ENCODE data around the gene SELENOI.
"Not testable (repeated sequence)": the region's sequence is repeated elsewhere in the genome, so short reads cannot be mapped to it uniquely, and the experiment has no call there.

The SELENOI gene

DNA sequence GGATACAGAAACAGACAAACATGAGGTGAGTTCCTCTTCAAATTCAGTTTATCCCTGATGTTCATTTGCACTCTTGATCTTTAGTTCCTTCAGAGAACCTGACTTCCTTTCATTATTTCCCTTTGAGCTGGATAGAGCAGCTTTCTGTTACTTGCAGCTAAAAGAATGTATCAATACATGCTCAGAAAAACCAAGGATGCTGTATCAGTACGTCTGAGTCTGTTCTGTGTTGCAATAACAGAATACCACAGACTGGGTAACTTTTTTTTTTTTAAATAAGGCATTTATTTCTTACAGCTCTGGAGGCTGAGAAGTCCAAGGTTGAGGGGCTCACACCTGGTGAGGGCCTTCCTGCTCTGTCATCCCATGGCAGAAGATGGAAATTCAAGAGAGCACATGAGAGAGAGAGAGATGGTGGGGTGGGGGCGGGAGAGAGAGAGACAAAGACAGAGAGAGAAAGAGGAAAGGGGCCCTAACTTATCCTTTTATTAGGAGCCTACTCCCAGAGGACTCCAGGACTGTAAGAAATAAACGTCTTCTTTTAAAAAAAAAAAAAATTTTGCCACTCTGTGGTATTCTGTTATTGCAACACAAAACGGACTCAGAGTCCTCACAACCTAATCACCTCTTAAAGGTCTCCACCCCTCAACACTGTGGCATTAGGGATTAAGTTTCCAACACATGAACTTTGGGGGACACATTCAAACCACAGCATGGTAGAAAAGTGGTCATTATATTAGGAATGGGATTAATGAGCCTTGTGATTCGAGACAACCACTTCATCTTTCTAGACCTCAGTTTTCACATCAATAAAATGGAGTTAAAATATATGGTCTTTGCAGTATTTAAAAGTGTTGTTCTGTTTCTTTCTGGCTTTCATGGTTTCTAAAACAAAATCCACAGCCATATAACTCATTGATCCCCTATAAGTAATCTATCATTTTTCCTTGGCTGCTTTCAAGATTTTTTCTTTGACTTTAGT lies 18.4 kb upstream of the SELENOI start:
- no peak for DNase-seq

DNA sequence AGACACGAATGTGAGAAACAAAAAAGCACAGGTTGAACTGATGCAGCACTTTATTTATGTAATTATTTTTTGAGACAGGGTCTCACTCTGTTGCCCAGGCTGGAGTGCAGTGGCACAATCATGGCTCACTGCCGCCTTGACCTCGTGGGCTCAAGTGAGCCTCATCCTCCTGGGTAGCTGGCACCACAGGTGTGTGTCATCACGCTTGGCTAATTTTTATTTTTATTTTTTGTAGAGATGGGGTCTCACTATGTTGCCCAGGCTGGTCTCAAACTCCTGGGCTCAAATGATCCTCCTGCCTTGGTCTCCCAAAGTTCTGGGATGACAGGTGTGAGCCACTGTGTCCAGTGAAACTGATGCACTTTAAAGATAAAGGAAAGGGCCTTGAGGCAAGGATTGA lies 16.9 kb upstream of the SELENOI start:
- DNase-seq = not testable (repeated sequence)

DNA sequence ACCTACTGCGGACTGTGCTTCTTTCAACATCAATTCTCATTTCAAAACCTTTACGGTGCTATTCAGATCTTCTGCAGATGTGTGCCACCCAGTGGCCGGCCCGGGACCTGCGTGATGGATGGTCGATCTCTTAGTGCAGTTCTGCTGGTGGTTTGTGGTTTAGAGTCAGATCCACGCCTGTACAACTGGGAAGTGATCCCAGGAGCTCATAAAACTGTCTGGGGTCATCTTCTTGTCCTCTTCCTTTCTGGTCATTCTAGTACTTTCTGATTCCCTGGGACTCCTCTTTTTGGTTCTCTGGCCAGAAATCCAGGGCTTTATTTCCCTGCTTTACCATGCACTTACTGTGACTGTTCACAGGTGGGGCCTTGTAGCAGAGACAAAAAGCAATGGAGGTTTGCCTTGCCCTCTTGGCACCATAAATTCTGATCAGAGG lies 15.8 kb upstream of the SELENOI start:
- peak; percentile 83 for DNase-seq

DNA sequence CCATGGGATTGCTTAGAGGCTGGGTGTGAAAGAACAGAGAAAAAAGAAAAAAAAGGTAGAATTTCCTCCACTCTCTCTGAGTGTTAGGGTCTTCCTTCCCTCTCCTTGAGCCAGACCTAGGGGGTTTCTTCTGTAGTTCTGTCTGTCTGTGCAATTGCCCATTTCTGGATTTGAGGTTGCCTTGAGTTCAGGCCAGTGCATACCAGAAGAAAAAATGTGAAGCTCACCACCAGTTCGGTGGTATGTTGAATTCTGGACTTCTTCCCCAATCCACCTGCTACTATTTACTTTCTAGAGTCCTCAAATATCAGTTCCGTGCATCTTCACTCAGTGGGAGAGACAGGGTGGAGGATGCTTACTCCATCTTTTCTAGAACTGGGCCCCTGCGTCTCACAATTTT lies 15.3 kb upstream of the SELENOI start:
- DNase-seq = no peak

DNA sequence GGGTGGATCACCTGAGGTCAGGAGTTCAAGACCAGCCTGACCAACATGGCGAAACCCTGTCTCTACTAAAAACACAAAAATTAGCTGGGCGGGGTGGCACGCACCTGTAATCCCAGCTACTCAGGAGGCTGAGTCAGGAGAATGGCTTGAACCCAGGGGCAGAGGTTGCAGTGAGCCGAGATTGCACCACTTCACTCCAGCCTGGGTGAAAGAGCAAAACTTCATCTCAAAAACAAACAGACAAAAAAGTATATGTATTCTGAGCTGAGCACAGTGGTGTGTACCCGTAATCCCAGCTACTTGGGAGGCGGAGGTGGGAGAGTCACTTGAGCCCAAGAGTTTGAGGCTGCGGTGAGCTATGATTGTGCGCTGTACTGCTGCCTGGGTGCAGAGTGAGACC lies 14.6 kb upstream of the SELENOI start:
- DNase-seq = not testable (repeated sequence)

DNA sequence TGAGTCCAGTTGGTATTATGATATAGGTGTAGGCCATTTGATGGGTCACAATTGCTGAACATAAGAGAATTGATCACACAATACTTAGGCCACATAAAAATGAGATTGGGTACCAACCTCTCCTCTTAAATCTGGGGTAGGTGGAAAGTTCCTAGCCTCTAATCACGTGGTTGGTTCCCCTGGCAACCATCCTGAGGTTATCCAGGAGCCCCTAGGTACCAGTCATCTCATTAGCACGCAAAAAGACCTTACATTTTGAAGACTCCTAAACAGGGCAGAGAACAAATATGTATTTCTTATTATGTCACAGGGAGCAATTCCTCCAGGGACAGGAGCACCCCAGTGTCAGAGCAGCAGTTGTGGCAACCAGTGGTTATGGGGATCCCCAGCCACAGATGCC lies 12.7 kb upstream of the SELENOI start:
- DNase-seq = no peak

DNA sequence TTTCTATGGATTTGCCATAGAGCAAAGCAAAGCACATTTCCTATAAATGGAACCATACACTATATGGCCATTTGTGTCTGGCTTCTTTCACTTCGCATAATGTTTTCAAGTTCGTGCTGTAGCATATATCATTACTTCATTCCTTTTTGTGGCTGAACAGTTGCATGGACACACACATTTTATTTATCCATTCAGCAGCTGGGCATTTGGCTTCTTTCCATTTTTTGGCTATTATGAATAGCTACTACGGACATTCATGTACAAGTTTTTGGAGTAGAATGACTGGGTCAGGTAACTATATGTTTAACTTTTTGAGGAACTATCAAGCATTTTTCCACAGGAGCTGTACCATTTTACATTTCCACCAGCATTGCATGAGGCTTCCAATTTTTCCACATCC lies 10.7 kb upstream of the SELENOI start:
- DNase-seq = no peak

DNA sequence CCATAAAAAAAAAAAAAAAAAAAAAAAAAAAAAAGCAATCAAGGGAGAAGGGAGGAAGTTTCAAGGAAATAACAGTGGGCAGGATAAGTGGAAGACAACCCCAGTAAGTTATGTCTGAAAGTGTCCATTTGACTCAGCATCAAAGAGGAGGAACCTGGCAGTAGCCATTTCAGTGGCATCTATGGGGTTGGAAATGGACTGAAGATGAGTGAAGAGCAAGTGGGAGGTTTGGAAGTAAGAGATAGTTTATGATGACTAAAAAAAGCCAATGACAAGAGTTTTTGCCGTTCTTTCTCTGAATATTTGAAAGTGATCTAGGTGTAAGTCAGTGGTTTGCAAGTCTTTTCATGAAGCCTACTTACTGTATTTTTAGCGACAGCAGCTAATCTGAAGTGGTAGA lies 9.2 kb upstream of the SELENOI start:
- DNase-seq = no peak

DNA sequence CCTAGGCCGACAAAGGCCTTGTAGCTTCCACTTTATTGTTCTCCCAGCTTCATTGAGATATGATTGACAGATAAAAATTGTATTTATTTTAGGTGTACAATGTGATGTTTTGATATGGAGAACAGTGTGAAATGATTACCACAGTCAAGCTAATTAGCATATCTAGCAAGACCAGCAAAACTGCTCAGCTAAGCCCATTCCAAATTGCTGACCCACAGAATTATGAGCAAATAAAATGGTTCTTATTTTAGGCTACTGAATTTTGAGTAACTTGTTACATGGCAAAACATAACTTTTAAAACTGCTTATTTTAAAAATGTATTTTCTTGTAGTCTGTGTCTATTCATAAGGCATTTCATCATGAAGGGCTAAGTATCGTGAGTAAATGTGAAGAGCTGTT lies 8.6 kb upstream of the SELENOI start:
- no peak for DNase-seq

DNA sequence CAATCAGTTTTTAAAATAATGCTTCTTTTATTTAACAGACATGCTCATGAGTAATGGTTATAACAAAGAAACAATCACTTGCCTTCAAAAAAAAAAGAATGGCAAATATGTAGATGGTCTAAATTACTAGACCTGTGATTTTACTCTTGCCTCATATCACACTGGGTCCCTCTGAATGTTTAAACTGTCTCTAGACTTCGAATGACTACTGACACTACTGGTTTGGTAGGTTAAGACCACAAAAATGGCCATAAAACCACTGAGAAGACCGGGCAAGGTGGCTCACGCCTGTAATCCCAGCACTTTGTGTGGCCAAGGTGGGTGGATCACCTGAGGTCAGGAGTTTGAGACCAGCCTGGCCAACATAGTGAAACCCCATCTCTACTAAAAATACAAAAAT lies 5.1 kb upstream of the SELENOI start:
- no peak for DNase-seq

DNA sequence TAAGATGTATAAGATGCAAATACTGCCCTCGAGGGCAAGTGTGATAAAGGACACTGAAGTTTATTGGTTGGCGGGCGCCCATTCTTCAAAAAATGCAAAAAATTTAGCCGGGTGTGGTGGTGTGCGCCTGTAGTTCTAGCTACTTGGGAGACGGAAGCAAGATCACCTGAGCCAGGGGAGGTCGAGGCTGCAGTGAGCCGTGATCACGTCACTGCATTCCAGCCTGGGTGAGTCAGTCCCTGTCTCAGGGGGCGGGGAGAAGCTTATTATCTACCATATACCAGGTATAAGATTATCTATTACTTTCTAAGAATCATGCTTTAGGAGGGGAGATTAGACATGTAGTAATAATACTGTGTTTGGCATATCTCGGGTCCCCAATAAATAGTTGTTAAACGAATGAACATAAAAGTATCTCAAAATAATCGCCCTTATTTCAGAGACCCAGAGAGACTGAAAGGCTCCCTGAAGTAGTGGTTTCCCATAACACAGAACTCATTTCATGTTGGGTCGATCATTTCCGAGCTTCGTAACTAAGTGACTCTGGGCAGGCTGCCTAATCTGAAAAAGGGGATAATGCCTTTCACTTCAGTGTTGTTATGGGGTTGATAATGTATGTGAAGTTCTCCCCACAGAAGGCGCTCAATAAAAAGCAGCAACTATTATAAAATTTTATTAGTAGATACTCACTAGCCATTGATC lies 1.2 kb upstream of the SELENOI start:
- no peak for DNase-seq

DNA sequence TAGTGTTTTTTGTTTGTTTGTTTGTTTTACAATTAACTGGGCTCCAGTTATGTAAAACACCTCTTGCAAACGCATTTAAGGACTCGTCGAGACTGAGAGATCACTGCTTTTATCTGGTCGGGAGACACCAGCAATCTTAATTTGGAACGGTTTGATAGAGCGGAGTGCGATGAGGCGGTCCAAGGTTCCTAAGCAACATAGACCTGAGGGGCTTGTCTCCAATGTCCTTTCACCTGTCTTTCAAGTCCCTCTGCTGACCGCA lies 729 bp upstream of the SELENOI start:
- no peak for DNase-seq

DNA sequence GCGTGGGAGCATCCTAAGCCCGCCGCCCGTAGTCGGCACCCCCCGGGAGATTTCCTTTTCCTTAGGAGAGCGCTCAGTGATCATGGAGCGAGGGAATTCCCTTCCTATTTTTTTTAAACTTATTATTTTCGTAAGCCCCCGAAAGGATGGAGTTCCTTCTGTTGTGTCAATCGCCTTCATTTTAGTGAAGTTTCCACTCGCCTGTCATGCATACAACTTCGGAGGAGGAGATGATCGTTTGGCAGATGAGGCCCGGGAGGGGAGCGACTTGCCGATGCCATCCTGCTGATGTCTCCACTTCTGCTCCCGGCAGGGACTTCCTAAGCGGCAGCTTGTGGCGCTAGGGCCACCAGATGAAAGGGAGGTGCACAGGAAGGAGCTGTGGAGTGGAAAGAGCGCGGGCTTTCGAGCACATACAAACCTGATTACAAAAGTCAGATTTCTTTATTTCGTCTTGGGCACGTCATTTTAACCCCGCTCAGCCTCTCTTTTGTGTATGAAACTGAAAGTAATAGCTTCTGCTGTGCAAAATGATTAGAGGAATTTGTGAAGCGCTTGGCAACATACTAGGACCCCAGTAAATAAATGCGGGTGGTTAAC lies 611 bp downstream of the SELENOI start, which contains the start of gene ADGRF3:
ADGRF3 (minus strand) TSS at position 336 of the 600 bp plus-strand sequence. CDS start 555 bp downstream, outside the sequence.
- peak; percentile 54 for DNase-seq

DNA sequence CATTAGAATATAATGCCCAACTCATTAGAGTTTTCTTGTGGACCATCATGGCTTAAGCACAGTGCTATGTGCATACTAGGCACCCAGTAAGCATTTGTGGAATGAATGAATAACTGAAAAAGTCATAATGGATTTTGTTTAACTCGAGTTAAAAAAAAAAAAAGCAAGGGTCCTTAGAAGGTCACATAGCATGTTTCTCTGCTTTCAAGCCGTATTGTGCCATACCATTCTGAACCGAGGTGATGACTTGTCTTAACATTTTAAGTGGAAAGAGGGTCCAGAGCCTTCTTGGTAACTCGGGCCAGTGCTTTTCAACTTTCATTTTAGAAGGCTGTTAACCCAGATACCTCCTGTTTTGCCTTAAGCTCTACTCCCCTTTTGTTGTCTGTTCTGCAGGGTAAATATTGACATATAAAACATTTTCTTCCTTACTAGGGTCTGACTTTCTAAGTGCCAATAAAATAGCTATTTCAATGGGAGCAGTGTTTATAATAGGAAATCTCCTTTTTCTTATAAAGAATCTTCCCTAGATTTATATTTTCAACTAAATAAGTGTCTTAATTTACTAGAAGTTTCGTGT lies 1.4 kb downstream of the SELENOI start:
- DNase-seq = no peak

DNA sequence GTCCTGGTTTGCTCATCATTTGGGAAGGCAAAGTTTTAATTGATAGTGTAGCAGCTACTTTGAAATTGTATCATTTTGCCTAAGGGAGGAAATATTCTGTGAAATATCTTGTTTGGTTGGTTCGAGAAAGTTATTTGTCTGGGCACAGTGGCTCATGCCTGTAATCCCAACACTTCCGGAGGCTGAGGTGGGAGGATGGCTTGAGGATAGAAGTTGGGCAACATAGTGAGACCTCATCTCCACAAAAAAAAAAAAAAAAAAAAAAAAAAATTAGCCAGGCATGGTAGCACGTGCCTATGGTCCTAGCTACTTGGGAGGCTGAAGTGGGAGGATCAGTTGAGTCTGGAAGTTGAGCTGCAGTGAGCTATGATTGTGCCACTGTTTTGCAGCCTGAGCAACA lies 3.7 kb downstream of the SELENOI start:
- DNase-seq = no peak

DNA sequence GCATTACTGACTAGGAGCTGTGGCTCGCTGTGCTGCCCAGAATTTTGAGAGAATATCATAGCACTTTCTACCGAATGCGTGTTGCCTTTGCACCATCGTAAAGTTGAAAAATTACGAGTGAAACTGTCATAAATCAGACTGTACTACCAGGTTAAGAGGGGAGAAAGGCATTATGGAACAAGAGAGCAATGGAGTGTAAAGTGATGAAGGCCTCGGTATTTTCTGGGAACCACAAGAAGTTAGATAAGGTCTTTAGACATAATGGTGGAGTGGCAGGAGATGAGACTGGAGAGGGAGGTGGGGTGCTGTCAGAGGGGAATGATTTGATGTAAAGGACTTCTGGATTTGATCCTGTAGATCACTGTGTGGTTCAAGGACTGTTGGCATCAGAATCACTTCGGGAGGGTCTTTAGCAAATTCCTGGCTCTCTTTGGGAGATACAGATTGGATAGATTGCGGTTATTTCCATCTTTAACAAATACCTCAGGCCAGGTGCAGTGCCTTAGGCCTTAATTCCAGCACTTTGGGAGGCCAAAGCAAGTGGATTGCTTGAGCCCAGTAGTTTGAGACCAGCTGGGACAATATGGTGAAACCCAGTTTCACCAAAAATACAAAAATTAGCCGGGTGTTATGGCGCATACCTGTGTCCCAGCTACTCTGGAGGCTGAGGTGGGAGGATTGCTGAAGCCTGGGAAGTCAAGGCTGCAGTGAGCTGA lies 5.6 kb downstream of the SELENOI start:
- no peak for DNase-seq

DNA sequence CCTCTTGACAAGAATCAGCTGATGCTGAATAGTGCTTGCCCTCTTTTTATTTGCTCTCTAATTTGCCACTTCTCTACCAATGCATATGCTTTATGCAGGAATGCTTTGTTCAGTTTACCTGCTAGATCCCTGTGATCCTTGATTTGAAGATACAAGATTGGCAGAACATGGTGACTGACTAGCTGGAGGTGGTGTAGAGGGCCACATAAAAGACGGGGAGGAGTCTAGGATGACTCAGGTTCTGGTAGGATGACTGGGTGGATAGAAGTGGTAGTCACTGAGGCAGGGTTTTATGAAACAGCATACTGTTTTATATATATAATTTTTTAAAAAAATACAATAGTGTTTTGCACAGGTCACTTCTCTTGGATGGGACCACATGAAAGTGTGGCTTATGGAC lies 6.9 kb downstream of the SELENOI start:
- no peak for DNase-seq

DNA sequence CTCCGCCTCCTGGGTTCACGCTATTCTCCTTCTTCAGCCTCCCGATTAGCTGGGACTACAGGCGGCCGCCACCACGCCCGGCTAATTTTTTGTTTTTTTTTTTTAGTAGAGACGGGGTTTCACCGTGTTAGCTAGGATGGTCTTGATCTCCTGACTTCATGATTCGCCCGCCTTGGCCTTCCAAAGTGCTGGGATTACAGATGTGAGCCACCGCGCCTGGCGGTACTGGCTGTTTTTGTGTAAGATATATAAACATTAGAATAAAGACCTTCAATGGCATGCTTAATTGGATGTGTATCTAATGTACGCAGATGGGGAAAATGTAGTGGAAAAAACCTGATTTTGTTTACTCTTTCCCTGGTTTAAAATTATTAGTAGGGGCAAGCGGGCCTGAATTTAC lies 8.5 kb downstream of the SELENOI start:
- not testable (repeated sequence) for DNase-seq

DNA sequence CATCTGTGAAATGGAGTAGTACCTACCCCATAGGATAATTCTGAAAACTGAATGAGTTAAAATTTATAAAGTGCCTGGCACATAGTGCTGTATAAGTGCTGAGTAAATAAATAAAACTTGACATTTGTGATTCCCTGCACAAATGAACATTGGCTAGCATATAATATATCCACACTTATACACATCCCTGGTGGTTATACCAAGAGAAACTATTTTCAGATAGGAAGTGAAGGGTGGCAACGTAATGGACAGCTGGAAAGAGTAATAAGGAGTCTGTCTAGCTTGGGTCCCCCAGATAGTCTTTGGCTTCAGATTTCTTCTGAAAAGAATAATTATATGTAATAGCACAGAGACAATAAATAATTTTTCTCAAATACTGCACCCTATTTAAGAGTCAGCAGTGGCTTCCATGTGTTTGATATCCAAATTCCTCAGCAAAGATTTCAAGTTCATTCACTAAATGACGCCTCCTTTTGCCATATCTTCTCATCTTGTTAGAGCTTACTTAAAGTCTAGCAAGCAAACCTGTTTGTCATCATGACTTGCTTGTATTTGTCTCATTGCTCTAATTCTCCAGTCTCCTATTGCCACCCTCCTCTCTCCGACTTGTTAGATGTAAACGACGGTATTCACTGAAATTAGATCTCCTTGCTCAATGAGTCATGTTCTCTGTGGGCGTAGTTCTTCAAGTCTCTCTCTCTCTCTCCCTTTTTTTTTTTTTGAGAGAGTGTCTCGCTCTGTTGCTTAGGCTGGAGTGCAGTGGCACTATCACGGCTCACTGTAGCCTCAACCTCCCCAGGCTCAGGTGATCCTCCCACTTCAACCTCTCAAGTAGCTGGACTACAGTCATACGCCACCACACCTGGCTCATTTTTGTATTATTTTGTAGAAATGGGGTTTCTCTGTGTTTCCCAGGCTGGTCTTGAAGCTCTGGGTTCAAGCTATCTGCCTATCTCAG lies 9.4 kb downstream of the SELENOI start:
- no peak for DNase-seq

DNA sequence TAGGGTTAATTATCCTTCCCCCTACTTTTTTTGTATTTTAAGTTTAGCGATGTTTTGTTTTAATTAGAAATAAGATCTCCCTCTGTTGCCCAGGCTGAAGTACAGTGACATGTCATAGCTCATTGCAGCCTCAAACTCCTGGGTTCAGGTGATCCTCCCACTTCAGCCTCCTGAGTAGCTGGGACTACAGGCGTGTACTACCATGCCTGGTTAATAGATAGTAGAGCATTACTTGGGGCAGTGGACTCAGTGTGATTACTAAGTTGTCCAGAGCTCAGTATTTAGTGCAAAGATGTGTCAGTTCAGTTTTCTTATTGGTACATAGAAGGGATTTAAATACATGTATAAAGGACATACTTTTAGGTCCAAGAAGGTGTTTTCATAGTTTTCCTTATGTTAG lies 10.2 kb downstream of the SELENOI start:
- no peak for DNase-seq

DNA sequence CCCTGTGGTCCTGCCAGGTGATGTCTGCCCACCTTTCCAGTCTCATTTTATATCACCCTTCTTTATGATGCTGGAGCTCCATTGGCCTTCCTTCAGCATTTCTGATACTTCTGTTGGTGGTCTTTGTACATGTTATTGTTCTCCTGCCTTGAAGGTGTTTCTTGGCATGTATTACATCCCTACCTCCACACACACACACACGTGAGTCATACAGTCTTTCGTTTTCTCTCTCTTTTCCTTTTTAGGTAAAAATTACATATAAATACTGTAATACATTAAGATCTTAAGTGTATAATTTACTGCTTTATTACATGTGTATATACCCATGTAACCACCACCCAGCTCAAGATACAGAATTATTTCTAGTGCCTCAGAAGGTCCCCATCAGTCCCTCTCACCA lies 10.8 kb downstream of the SELENOI start:
- DNase-seq = no peak

Measured in midbrain (tissue), 1 donor.